Measurements from ENCODE around the gene GGCT. TPM values are rescaled to one million over a fixed set of nuclear protein-coding genes. Genes with fewer than 3 reads are reported as not detected.
"Not testable (repeated sequence)": the region's sequence is repeated elsewhere in the genome, so short reads cannot be mapped to it uniquely, and the experiment has no call there.

The GGCT gene, protein sequence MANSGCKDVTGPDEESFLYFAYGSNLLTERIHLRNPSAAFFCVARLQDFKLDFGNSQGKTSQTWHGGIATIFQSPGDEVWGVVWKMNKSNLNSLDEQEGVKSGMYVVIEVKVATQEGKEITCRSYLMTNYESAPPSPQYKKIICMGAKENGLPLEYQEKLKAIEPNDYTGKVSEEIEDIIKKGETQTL
- total RNA-seq, result 10 to 100 TPM; 65.7 to 84.4 TPM

DNA sequence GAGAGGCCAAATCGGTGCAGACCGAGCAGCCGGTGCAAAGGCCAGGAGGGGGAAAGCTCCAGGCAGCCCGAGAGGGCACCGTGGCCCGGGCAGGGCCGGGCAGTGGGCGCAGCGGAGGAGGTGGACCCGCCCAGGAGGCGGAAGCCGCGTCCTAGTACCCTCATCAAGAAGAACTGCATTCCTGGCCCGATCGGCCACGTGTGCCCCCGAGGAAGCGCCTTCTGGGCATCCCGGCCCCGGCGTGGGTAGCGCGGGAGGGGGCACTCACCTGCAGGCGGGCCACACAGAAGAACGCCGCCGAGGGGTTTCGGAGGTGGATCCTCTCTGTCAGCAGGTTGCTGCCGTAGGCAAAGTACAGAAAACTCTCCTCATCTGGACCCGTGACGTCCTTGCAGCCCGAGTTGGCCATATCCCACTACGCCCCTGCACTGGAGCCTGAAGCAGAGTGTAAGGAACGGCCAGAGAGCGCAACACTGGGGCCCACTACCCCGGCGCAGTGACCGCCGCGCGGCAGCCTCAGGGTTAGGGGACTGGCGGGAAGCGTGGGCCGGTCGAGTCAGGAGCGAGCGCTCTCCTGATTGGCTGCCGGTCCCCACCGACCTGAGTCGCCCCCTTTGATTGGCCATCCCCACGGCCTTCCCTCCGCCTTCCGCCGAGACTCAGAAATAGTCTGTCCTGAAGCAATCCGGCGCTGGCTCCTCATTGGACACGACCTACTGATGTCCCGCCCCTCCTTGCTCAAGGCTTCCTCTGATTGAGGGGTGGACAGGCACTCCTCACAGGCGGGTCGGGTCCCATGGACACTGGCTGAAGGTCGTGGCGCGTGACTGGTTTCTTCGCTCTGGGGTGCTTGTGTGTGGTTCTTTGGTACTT lies at the start of gene GGCT:
Gene GGCT, minus strand, starts transcription at position 529 of the 873 bp plus-strand sequence. Its CDS starts 120 bp downstream, at position 409.
- Mint-ChIP-seq H3K36me3 (ENCODE audit: insufficient read depth in 2 of 2) (peaks cover 9 to 17% of the 10 kb centered on the region in 2 donors), H3K4me1 (ENCODE audit: low read depth) (peaks cover 59% of the 10 kb centered on the region), H3K9me3 (peaks cover 2% of the 10 kb centered on the region in 2 donors), H3K27ac (peak within 1 kb of the TSS; percentile 95), H3K4me3 (peak within 1 kb of the TSS; percentile 79 to 90), H3K27me3 (ENCODE audit: low read depth) (no peaks in the 10 kb centered on the region)
- ATAC-seq (replicated peaks in 1 of 2), result peak; percentile 97
- DNase-seq, result peak; percentile 96 to 98

DNA sequence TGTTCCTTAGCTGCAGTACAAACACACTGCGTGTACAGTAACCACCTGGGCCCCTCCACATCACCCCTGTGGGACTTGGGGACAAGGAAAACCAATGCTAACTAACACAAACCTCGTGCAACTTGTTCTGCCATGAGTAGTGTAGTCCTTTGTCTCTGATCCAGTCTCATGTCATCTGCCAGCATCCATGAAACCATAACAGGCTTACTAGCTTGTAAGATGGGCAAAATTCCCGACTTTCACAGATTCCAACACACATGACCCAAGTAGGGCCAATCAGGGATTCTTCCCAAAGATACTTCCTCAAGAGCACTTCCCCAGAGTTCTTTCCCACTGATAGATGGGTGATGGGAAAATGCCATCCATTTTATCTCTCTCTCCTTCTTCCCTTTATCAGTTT lies 48.9 kb upstream of the GGCT start:
- peaks cover 10% of the 10 kb centered on the region for H3K4me1 Mint-ChIP-seq (ENCODE audit: low read depth)
- no peak overlapping the region for H3K27ac Mint-ChIP-seq

DNA sequence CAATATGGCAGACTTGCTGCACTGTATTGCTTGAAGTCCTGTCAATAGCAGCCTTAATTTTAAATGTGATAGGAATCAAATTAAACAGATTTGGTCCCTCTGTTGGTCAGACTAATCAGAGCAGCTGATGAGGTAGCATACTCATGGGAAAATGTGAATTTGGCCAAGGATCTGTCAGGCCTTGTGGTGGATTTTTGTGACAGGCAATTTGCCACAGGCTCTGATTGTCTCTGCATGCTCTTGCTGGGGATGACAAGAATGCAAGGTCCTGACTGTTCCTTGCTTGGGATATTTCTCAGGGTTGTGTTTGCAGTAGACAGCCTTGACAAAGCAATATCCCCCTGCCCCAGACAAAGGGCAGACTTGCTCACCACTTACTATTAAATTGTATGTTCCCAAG lies 48.5 kb upstream of the GGCT start:
- ATAC-seq (replicated peaks in 1 of 2) (no peak), DNase-seq (no peak)
- H3K27ac Mint-ChIP-seq, result no peak overlapping the region
- no peak overlapping the region for H3K4me3 Mint-ChIP-seq
- H3K27me3 Mint-ChIP-seq (ENCODE audit: low read depth), result no peaks in the 10 kb centered on the region
- H3K4me1 Mint-ChIP-seq (ENCODE audit: low read depth), result peaks cover 10% of the 10 kb centered on the region
- no peaks in the 10 kb centered on the region for H3K36me3 Mint-ChIP-seq (ENCODE audit: insufficient read depth in 2 of 2)
- no peaks in the 10 kb centered on the region for H3K9me3 Mint-ChIP-seq

More for the DNA sequence above, 48.9 kb upstream of the GGCT start:
- no peak for ATAC-seq (replicated peaks in 1 of 2)
- no peaks in the 10 kb centered on the region for H3K9me3 Mint-ChIP-seq
- H3K36me3 Mint-ChIP-seq (ENCODE audit: insufficient read depth in 2 of 2), result no peaks in the 10 kb centered on the region
- no peaks in the 10 kb centered on the region for H3K27me3 Mint-ChIP-seq (ENCODE audit: low read depth)
- DNase-seq, result no peak
- no peak overlapping the region for H3K4me3 Mint-ChIP-seq

DNA sequence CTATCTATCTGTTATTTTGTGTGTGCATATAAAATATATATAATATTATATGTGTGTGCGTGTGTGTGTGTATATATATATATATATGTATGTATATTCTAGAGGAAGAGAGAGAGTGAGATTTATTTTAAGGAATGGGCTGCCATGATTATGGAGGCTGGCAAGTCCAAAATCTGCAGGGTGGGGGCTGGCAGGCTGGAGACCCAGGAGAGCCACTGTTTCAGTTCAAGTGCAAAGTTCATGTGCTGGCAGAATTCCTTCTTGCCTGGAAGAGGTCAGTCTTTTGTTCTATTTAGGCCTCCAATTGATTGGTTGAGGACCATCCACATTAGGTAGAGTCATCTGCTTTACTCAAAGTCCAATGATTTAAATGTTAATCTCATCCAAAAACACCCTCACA lies 47.7 kb upstream of the GGCT start:
- Mint-ChIP-seq H3K4me3 (no peak overlapping the region), H3K9me3 (no peaks in the 10 kb centered on the region), H3K36me3 (ENCODE audit: insufficient read depth in 2 of 2) (no peaks in the 10 kb centered on the region), H3K27ac (no peak overlapping the region), H3K27me3 (ENCODE audit: low read depth) (no peaks in the 10 kb centered on the region), H3K4me1 (ENCODE audit: low read depth) (peaks cover 10% of the 10 kb centered on the region)
- DNase-seq (no peak), ATAC-seq (replicated peaks in 1 of 2) (no peak)

DNA sequence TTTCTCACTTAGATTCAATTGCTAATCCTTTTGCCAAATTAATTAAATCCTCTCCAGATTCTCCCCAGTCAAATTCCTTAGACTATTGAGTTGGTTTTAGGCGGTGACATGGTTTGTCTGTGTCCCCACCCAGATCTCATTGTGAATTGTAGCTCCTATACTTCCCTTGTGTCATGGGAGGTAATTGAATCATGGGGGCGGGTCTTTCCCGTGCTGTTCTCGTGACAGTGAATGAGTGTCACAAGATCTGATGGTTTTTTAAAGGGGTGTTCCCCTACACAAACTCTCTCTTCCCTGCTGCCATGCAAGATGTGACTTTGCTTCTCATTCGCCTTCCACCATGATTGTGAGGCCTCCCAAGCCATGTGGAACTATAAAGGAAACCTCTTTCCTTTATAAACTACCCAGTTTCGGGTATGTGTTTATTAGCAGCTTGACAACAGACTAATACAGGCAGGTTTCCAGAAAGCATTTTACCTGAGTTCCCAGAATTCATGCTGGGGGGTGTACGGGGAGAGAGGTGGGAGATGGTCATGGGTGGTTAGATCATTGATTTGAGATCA lies 45.4 kb upstream of the GGCT start:
- DNase-seq (no peak), ATAC-seq (replicated peaks in 1 of 2) (peak in 1 of 2 donors; percentile 32)
- H3K4me3 Mint-ChIP-seq, result no peak overlapping the region
- H3K27ac Mint-ChIP-seq, result peak overlapping the region; percentile 54
- peaks cover 0 to 2% of the 10 kb centered on the region in 2 donors for H3K36me3 Mint-ChIP-seq (ENCODE audit: insufficient read depth in 2 of 2)
- H3K9me3 Mint-ChIP-seq, result no peaks in the 10 kb centered on the region
- no peaks in the 10 kb centered on the region for H3K27me3 Mint-ChIP-seq (ENCODE audit: low read depth)
- H3K4me1 Mint-ChIP-seq (ENCODE audit: low read depth), result peaks cover 10% of the 10 kb centered on the region

DNA sequence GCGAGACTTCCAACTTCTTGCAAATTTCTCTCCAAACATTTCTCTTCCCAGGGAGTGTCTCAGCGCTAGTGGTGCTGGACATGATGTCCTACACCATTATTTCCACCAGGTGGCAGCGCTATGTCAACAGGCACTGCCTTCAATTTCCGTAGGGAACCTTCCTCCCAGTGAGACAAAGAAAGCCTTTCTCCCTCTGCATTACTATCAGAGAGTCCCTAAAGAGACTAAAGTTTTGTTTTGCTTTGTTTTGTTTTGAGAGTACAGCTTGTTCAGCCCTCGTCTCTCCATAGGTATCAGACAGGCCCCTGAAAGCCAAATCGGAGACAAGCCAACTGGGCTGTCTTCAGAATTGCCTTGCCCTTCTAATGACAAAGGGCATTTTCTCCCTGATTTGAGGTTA lies 44.2 kb upstream of the GGCT start:
- no peak overlapping the region for H3K27ac Mint-ChIP-seq
- ATAC-seq (replicated peaks in 1 of 2) (peak in 1 of 2 donors; percentile 35), DNase-seq (peak; percentile 28 to 43)
- no peaks in the 10 kb centered on the region for H3K9me3 Mint-ChIP-seq
- H3K4me1 Mint-ChIP-seq (ENCODE audit: low read depth), result peaks cover 10% of the 10 kb centered on the region
- H3K4me3 Mint-ChIP-seq, result no peak overlapping the region
- H3K27me3 Mint-ChIP-seq (ENCODE audit: low read depth), result no peaks in the 10 kb centered on the region
- H3K36me3 Mint-ChIP-seq (ENCODE audit: insufficient read depth in 2 of 2), result peaks cover 0 to 2% of the 10 kb centered on the region in 2 donors

DNA sequence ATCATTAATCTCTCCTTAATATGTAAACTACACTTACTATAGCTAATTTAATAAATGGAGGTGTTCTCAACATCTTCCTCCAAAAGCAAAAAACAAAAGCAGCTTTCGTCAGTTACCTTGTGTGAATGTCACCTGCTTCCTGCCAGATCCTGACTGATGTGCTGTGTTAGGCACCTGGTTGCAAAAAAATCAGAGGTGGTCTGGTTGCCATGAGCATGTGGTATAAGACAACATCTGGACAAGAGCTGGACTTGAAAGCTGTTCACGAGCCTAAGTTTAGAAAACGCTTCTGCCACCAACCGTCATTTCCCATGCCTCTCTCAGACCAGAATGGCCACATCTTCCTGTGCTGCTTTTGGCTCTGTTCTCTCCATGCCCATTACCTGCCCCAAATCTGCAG lies 42.0 kb upstream of the GGCT start:
- Mint-ChIP-seq H3K4me3 (no peak overlapping the region), H3K27ac (no peak overlapping the region)

DNA sequence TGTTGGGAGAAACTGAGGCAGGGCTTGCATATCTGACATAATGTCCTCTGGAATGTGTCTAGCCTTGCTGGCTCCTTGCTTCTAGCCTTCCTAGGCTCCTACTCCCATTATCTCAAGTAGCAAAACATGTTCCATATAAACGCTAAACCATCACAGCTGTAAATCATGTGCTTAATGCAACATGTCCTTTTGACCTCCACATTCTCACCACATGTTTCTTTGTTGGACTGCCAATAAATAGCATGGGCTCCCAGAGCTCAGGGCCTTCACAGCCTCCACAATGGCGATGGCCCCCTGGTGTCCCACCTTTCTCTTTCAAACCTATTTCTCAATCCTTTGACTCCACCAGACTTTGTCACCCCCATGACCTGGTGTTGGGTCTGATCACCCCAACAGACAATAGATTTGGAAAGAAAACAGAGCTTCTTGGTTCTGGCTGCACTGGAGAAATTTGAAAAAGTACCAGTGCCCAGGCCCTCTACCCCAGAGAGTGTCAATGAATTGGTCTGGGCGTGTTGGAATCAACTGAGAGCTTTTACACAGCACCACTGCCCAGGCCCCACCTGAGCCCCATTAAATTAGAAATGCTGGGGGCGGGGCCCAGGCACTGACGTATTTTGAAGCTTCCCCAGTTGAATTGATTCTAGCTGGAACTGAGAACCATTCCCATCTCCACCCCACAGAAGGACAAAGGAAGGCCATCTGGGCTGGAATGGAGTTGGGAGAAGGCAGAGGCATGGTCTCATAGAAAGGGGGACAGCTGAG lies 41.3 kb upstream of the GGCT start:
- DNase-seq, result no peak
- H3K9me3 Mint-ChIP-seq, result no peaks in the 10 kb centered on the region
- H3K36me3 Mint-ChIP-seq (ENCODE audit: insufficient read depth in 2 of 2), result peaks cover 0 to 2% of the 10 kb centered on the region in 2 donors
- H3K27me3 Mint-ChIP-seq (ENCODE audit: low read depth), result no peaks in the 10 kb centered on the region
- no peak overlapping the region for H3K4me3 Mint-ChIP-seq
- H3K27ac Mint-ChIP-seq, result no peak overlapping the region
- no peak for ATAC-seq (replicated peaks in 1 of 2)
- peaks cover 10% of the 10 kb centered on the region for H3K4me1 Mint-ChIP-seq (ENCODE audit: low read depth)

More for the DNA sequence above, 42.0 kb upstream of the GGCT start:
- Mint-ChIP-seq H3K27me3 (ENCODE audit: low read depth) (no peaks in the 10 kb centered on the region), H3K4me1 (ENCODE audit: low read depth) (peaks cover 10% of the 10 kb centered on the region), H3K9me3 (no peaks in the 10 kb centered on the region), H3K36me3 (ENCODE audit: insufficient read depth in 2 of 2) (peaks cover 0 to 2% of the 10 kb centered on the region in 2 donors)
- ATAC-seq (replicated peaks in 1 of 2) (no peak), DNase-seq (no peak)

DNA sequence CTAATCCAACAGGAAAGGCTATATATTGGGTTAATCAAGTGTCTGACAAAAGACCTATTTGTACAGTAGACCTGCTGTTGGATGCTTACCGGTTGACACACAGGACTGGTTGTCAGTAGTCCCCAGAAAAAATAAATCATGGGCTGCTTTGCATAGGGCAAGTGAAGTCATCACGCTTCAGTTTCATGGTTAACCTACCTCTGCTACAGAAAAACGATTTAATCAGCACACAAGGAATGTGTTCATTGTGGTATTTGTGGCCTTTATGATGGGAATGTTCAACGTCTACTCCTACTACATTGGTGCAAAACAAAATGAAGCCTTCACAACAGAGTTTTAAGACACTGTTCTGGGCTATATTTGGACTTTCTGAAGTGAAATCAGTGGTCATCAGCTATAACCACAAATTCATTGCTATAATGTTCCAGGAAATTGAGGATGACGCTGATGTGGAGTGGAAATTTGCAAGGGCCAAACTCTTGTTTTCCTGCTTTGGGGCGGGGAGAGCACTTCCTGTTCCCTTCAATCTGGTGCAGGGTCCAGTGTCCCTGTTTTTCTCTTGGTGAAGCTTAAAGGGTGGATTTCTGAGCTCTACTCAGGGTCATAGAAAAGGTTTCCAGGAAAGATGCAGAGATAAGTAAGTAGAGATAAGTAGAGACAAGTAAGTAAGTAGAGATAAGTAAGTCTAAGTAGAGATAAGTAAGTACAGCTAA lies 39.3 kb upstream of the GGCT start:
- DNase-seq (no peak), ATAC-seq (replicated peaks in 1 of 2) (no peak)
- Mint-ChIP-seq H3K9me3 (no peaks in the 10 kb centered on the region), H3K4me3 (no peak overlapping the region), H3K27me3 (ENCODE audit: low read depth) (no peaks in the 10 kb centered on the region), H3K36me3 (ENCODE audit: insufficient read depth in 2 of 2) (peaks cover 2 to 3% of the 10 kb centered on the region in 2 donors), H3K4me1 (ENCODE audit: low read depth) (no peaks in the 10 kb centered on the region), H3K27ac (no peak overlapping the region)

DNA sequence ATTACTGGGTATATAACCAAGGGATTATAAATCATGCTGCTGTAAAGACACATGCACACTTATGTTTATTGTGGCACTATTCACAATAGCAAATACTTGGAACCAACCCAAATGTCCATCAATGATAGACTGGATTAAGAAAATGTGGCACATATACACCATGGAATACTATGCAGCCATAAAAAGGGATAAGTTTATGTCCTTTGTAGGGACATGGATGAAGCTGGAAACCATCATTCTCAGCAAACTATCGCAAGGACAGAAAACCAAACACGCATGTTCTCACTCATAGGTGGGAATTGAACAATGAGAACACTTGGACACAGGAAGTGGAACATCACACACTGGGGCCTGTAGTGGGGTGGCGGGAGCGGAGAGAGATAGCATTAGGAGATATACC lies 38.5 kb upstream of the GGCT start:
- H3K4me1 Mint-ChIP-seq (ENCODE audit: low read depth); H3K4me3 Mint-ChIP-seq; H3K27ac Mint-ChIP-seq; H3K9me3 Mint-ChIP-seq; DNase-seq; ATAC-seq (replicated peaks in 1 of 2); H3K27me3 Mint-ChIP-seq (ENCODE audit: low read depth); H3K36me3 Mint-ChIP-seq (ENCODE audit: insufficient read depth in 2 of 2): not testable (repeated sequence)

DNA sequence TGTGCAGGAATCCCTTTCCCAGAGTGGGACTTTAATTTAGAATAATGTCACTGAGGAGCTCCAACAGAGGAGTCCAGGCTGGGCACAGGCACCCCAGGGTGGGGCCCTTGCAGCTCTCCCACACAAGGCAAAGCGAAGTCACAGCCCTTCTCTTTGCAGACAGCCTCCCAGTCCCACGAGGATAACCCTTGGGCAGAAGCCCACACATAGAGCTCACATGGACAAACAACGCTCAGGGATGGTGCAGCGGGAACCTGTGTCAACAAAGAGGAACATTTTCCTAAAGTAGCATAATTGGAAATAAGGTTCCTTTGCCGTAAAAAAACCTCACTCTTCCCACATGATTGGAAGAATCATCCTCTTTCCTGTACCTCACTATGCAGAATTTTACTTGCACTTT lies 29.3 kb upstream of the GGCT start:
- H3K4me1 Mint-ChIP-seq (ENCODE audit: low read depth), result peaks cover 10% of the 10 kb centered on the region
- peaks cover 3 to 5% of the 10 kb centered on the region in 2 donors for H3K36me3 Mint-ChIP-seq (ENCODE audit: insufficient read depth in 2 of 2)
- no peak for DNase-seq
- no peak overlapping the region for H3K27ac Mint-ChIP-seq
- no peak for ATAC-seq (replicated peaks in 1 of 2)
- no peaks in the 10 kb centered on the region for H3K27me3 Mint-ChIP-seq (ENCODE audit: low read depth)
- no peak overlapping the region for H3K4me3 Mint-ChIP-seq
- peaks cover 0 to 2% of the 10 kb centered on the region in 2 donors for H3K9me3 Mint-ChIP-seq

DNA sequence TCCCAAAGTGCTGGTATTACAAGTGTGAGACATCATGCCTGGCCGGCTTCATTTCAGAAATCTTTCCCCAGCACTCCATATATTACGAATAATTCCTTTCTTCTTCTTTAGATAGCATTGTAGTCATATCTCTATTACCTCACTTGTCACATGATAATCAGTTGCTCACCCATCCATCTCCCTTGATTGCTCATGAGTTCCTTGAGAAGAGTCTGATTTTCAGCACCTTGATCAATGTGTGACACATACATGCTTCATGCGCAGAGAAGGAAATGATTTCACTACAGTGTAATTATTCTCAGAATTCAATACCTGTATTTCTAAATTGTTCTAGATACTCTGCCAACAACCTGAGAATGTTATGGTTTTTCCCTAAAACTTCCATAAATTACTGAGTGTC lies 26.7 kb upstream of the GGCT start:
- Mint-ChIP-seq H3K36me3 (ENCODE audit: insufficient read depth in 2 of 2) (peaks cover 0 to 2% of the 10 kb centered on the region in 2 donors), H3K27ac (peak overlapping the region; percentile 15), H3K9me3 (peaks cover 0 to 2% of the 10 kb centered on the region in 2 donors), H3K4me3 (peak overlapping the region in 1 of 2 donors; percentile 20), H3K4me1 (ENCODE audit: low read depth) (peaks cover 10% of the 10 kb centered on the region), H3K27me3 (ENCODE audit: low read depth) (no peaks in the 10 kb centered on the region)
- peak; percentile 86 to 95 for ATAC-seq (replicated peaks in 1 of 2)
- DNase-seq, result peak in 1 of 2 donors; percentile 8
